ENCODE measurements around the gene NAA15. TPM values are rescaled to one million over a fixed set of nuclear protein-coding genes. Genes with fewer than 3 reads are reported as not detected.
A peak's percentile ranks its signal among the peaks of the same experiment; 100 is the strongest.

NAA15 gene
- polyA plus RNA-seq, 3 donors = 5.2 to 20.2 (median 8.8) TPM

- H3K27me3 Mint-ChIP-seq (ENCODE audit: low read depth in 3 of 3) = peaks cover 0 to 1% (median 0%) of the 10 kb centered on the region in 3 donors
- 100% methylated on average over 1 of the region's 4 CpGs for WGBS (ENCODE audit: insufficient coverage)
- intact Hi-C loops (cut with micrococcal nuclease) = loop anchor here (10.0 kb wide), 2 partner anchors 373 to 1257 kb away; no protein-coding TSS in a partner anchor
Observed at GRCh38 chr4:139457318-139457717, 156.0 kb downstream of the NAA15 start.

GRCh38 chr4:139458543-139458942 lies 157.2 kb downstream of the NAA15 start:
- H3K36me3 Mint-ChIP-seq = peaks cover 10 to 26% of the 10 kb centered on the region in 2 donors
- intact Hi-C loops (cut with micrococcal nuclease) = loop anchor here (10.0 kb wide), 2 partner anchors 374 to 1256 kb away; no protein-coding TSS in a partner anchor
- no peak for TF ChIP-seq CTCF (IDR thresholded peaks at IDR 0.05)
- H3K4me3 ChIP-seq (replicated peaks in 1 of 3; ENCODE audit: low read depth in 2 of 3, low read length in 3 of 3) = no peak overlapping the region
- no peak for DNase-seq
- peaks cover 77% of the 10 kb centered on the region for H4K20me1 ChIP-seq (ENCODE audit: insufficient read depth, low read length)
- H3K9me3 ChIP-seq (replicated peaks in 1 of 2; ENCODE audit: control insufficient read depth in 1 of 2, insufficient read depth in 1 of 2, low read length in 2 of 2) = no peaks in the 10 kb centered on the region
- H2AFZ ChIP-seq (ENCODE audit: insufficient read depth, low read depth, low read length, poor library complexity, severe bottlenecking) = no peak overlapping the region
- no peaks in the 10 kb centered on the region for H3K27me3 ChIP-seq (ENCODE audit: control insufficient read depth in 2 of 2, insufficient read depth in 2 of 2, low read length in 2 of 2)
- no peak overlapping the region for H3K9ac ChIP-seq (ENCODE audit: insufficient read depth, low read length, poor library complexity, severe bottlenecking)
- H3K27ac Mint-ChIP-seq = no peak overlapping the region
- peaks cover 0 to under 1% (median 0%) of the 10 kb centered on the region in 3 donors for H3K27me3 Mint-ChIP-seq (ENCODE audit: low read depth in 3 of 3)
- H3K36me3 ChIP-seq (replicated peaks in 1 of 2; ENCODE audit: control insufficient read depth in 1 of 2, insufficient read depth in 2 of 2, low read length in 2 of 2) = peaks cover 0 to 6% of the 10 kb centered on the region in 2 donors
- WGBS (ENCODE audit: insufficient coverage) = no CpG with 5 or more reads among the region's 1 CpG
- H3K4me1 ChIP-seq (ENCODE audit: control insufficient read depth in 1 of 2, insufficient read depth in 2 of 2, low read length in 2 of 2) = peaks cover 29 to 43% of the 10 kb centered on the region in 2 donors
- H3K4me3 Mint-ChIP-seq = no peak overlapping the region
- peaks cover 0 to 2% (median 0%) of the 10 kb centered on the region in 7 donors for H3K9me3 Mint-ChIP-seq
- no peak overlapping the region for H3K4me2 ChIP-seq (replicated peaks; ENCODE audit: extremely low read depth, low read length, poor library complexity, severe bottlenecking)
- peaks cover 58% of the 10 kb centered on the region for H3K4me1 Mint-ChIP-seq
- peaks cover 96% of the 10 kb centered on the region for H3K79me2 ChIP-seq (ENCODE audit: insufficient read depth, low read length)
- H3K27ac ChIP-seq (ENCODE audit: low read depth in 1 of 2, low read length in 2 of 2) = peak overlapping the region in 1 of 2 donors; percentile 41

More at GRCh38 chr4:139457318-139457717, 156.0 kb downstream of the NAA15 start:
- H3K79me2 ChIP-seq (ENCODE audit: insufficient read depth, low read length) = peaks cover 89% of the 10 kb centered on the region
- H3K9me3 ChIP-seq (replicated peaks in 1 of 2; ENCODE audit: control insufficient read depth in 1 of 2, insufficient read depth in 1 of 2, low read length in 2 of 2) = no peaks in the 10 kb centered on the region
- Mint-ChIP-seq H3K9me3 (peaks cover 0 to 2% (median 0%) of the 10 kb centered on the region in 7 donors), H3K4me1 (peaks cover 64% of the 10 kb centered on the region), H3K27ac (no peak overlapping the region), H3K36me3 (peaks cover 9 to 23% of the 10 kb centered on the region in 2 donors), H3K4me3 (no peak overlapping the region)
- H3K4me1 ChIP-seq (ENCODE audit: control insufficient read depth in 1 of 2, insufficient read depth in 2 of 2, low read length in 2 of 2) = peaks cover 37 to 52% of the 10 kb centered on the region in 2 donors
- DNase-seq = no peak
- no peak for TF ChIP-seq CTCF (IDR thresholded peaks at IDR 0.05)
- no peak overlapping the region for H3K9ac ChIP-seq (ENCODE audit: insufficient read depth, low read length, poor library complexity, severe bottlenecking)
- H2AFZ ChIP-seq (ENCODE audit: insufficient read depth, low read depth, low read length, poor library complexity, severe bottlenecking) = no peak overlapping the region
- peaks cover 0 to 6% of the 10 kb centered on the region in 2 donors for H3K36me3 ChIP-seq (replicated peaks in 1 of 2; ENCODE audit: control insufficient read depth in 1 of 2, insufficient read depth in 2 of 2, low read length in 2 of 2)
- H4K20me1 ChIP-seq (ENCODE audit: insufficient read depth, low read length) = peaks cover 64% of the 10 kb centered on the region
- no peak overlapping the region for H3K27ac ChIP-seq (ENCODE audit: low read depth in 1 of 2, low read length in 2 of 2)
- no peak overlapping the region for H3K4me2 ChIP-seq (replicated peaks; ENCODE audit: extremely low read depth, low read length, poor library complexity, severe bottlenecking)
- H3K4me3 ChIP-seq (replicated peaks in 1 of 3; ENCODE audit: low read depth in 2 of 3, low read length in 3 of 3) = no peak overlapping the region
- no peaks in the 10 kb centered on the region for H3K27me3 ChIP-seq (ENCODE audit: control insufficient read depth in 2 of 2, insufficient read depth in 2 of 2, low read length in 2 of 2)
